Pancreas (tissue), 10 donors: Measurements from ENCODE around the gene ARFGEF3. TPM values are rescaled to one million over a fixed set of nuclear protein-coding genes. Genes with fewer than 3 reads are reported as not detected.
A peak's percentile ranks its signal among the peaks of the same experiment; 100 is the strongest.

Source experiments
- ATAC-seq, 4 donors: fragments of 200-7000 bp; cut with Tn5 transposase; one replicate each; pipeline versions ENCODE4 v1.8.0 to v1.9.1; 2020; ENCODE audit warnings: mild to moderate bottlenecking in 4 of 4, moderate library complexity in 4 of 4
- DNase-seq, 6 donors: peaks; one replicate each; pipeline ENCODE4 v3.0.0-alpha.2; 2020
- FAIRE-seq: peaks from 2 replicates; lab custom pipeline; 2012; peaks lifted over from hg19 to GRCh38; lab: Jason Lieb, UNC
- H3K27ac ChIP-seq, 4 donors: fragments of 200-600 bp; sonication (generic); 1 replicate in 3 of 4; 2 replicates in 1 of 4; pipeline versions ENCODE4 v1.5.0 to v1.8.0; 2020
- H3K27me3 ChIP-seq, 4 donors: fragments of 200-600 bp; one replicate each; pipeline ENCODE4 v1.8.0; 2021
- H3K36me3 ChIP-seq, 3 donors: fragments of 200-600 bp; sonication (generic) in 1 of 3; one replicate each; pipeline versions ENCODE4 v1.5.0 to v1.8.0; 2020 to 2021
- H3K4me1 ChIP-seq, 3 donors: fragments of 200-600 bp; one replicate each; pipeline ENCODE4 v1.8.0; 2021
- H3K4me3 ChIP-seq, 4 donors: fragments of 200-600 bp; sonication (generic) in 2 of 4; one replicate each; pipeline versions ENCODE4 v1.5.0 to v1.8.0; 2020 to 2021
- H3K9me3 ChIP-seq, 4 donors: fragments of 200-600 bp; one replicate each; pipeline ENCODE4 v1.8.0; 2021
- WGBS, 2 donors: extraction: QIAGEN DNeasy Blood & Tissue Kit; methylation state at CpG; one replicate each; pipeline ENCODE4 v1.1.7; 2013; 5-methylcytosine and 5-hydroxymethylcytosine counted together
- intact Hi-C, 3 donors: fragments of 100-400 bp; cut with DNase I; formaldehyde crosslinking; loops; one replicate each; pipeline versions ENCODE4 v1.11.1 to v1.14.2; 2022
- polyA plus RNA-seq, 2 donors: library from polyadenylated mRNA; stranded (reverse); fragments of 200-250 nt; gene quantifications; one replicate each; pipeline ENCODE4 v1.2.3, GENCODE V29; 2013
- total RNA-seq, 6 donors: library from RNA; stranded (reverse); fragmentation: NEBNext Ultra II Directional in 4 of 6; extraction: Animal tissue kit (Norgen Biotek cat#: 25700) in 4 of 6; gene quantifications; one replicate each; pipeline versions ENCODE4 v1.2.1 to v1.2.4, GENCODE V29; 2021 to 2023
- TF ChIP-seq, protein P1 (sequence below), 4 donors: fragments of 200-600 bp; sonication (generic) in 3 of 4; IDR thresholded peaks; one replicate each; pipeline versions ENCODE4 v1.5.0 to v1.8.0; 2021; ENCODE audit warnings: antibody characterized with exemption in 4 of 4
- donor health status: healthy with polysubstance abuse.
- donor health status: DM: no; HTN: no; CAD: no; lungs with moderate emphysema.
- donor health status: DM: no; HTN: no; CAD: no.
- donor health status: control.
- donor health status: control.
- donor health status: Bipolar disorder and iron deficiency.
- donor health status: DM: yes; HTN: yes; CAD: no.
- donor health status: DM: no; HTN: no; CAD: no.
- donor health status: DM: no; HTN: no; CAD: no.
- donor health status: DM: yes; HTN: yes; CAD: no.

The ARFGEF3 gene
- total and polyA plus RNA-seq, 8 donors: 4.8 to 19.0 (median 15.7) TPM

DNA sequence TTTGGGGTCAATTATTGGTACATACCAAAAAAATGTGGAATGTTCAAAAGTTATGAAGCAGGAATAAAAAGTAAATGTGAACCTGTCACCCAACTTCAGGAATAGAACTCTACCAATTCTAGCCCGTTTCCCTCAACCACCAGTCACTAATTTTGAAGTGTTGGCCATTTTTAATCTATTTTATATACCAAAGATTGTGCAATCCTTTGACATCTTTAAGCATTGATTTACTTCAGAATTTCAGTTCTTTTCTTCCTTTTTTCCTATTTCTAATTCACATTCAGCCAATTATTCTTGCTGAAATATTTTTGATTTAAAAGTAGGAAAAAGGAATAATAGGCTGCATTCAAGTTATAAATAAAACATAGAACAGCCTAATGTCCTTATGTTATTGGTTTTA is 169.0 kb downstream of the ARFGEF3 start:
- no peak for ATAC-seq
- TF ChIP-seq, protein P1, sequence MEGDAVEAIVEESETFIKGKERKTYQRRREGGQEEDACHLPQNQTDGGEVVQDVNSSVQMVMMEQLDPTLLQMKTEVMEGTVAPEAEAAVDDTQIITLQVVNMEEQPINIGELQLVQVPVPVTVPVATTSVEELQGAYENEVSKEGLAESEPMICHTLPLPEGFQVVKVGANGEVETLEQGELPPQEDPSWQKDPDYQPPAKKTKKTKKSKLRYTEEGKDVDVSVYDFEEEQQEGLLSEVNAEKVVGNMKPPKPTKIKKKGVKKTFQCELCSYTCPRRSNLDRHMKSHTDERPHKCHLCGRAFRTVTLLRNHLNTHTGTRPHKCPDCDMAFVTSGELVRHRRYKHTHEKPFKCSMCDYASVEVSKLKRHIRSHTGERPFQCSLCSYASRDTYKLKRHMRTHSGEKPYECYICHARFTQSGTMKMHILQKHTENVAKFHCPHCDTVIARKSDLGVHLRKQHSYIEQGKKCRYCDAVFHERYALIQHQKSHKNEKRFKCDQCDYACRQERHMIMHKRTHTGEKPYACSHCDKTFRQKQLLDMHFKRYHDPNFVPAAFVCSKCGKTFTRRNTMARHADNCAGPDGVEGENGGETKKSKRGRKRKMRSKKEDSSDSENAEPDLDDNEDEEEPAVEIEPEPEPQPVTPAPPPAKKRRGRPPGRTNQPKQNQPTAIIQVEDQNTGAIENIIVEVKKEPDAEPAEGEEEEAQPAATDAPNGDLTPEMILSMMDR (IDR thresholded peaks at IDR 0.05): no peak

DNA sequence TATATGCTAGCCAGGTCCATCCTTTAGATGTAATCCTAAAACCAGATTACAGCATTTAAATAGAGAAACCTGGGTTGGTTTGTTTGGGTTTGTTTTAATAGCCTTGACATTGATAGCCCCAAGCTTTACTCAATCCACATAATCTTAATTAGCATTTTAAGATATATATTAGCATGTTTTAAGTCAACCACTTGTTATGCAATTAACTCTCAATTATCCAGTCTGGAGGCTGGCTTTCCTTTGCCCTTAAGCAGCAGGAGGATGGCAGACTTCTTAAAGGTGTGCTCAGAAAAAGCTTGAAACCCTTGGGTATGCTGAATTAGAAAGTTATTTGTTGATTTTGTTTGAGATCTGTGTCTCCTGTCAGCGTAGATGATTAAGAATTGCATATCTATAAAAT is 169.7 kb downstream of the ARFGEF3 start:
- FAIRE-seq (no peak), DNase-seq (no peak), ATAC-seq (no peak)
- H3K36me3 ChIP-seq: peaks cover 0 to 28% (median 3%) of the 10 kb centered on the region in 3 donors
- H3K27me3 ChIP-seq: no peaks in the 10 kb centered on the region
- H3K4me3 ChIP-seq: no peak overlapping the region
- intact Hi-C loops: no loop called here
- no peak overlapping the region for H3K27ac ChIP-seq
- WGBS, 2 donors: 74 to 78% methylated on average over 1 of the region's 1 CpG
- TF ChIP-seq, protein P1 (IDR thresholded peaks at IDR 0.05): no peak
- H3K4me1 ChIP-seq: no peaks in the 10 kb centered on the region
- H3K9me3 ChIP-seq: no peaks in the 10 kb centered on the region

More for the DNA sequence above, 169.0 kb downstream of the ARFGEF3 start:
- intact Hi-C loops: no loop called here
- no peak overlapping the region for H3K27ac ChIP-seq
- H3K9me3 ChIP-seq: no peaks in the 10 kb centered on the region
- 95 to 97% methylated on average over 1 of the region's 1 CpG for whole genome bisulfite sequencing, 2 donors
- no peak for DNase-seq
- H3K4me3 ChIP-seq: no peak overlapping the region
- H3K27me3 ChIP-seq: no peaks in the 10 kb centered on the region
- no peaks in the 10 kb centered on the region for H3K4me1 ChIP-seq
- FAIRE-seq: no peak
- H3K36me3 ChIP-seq: peaks cover 0 to 23% (median 3%) of the 10 kb centered on the region in 3 donors

DNA sequence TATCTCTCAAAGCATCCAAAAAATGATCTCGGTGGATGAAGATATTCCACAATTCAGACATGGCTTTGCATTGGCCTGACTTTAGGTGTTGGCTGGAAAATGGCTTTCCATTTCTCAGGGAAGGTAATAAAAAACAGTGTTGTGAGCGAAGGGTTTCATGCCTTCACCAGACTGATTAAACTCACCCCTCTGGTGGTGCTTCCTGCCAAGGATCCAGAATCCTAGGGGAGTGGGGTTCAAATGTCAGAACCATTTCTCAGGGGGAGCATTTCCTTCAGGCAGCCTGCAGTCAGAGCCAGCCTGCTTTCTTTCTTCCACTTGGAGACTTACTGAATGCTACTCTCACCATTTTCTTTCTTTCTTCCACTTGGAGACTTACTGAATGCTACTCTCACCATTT is 170.2 kb downstream of the ARFGEF3 start:
- Histone ChIP-seq H3K36me3 (peaks cover 0 to 33% (median 3%) of the 10 kb centered on the region in 3 donors), H3K27me3 (no peaks in the 10 kb centered on the region), H3K4me1 (no peaks in the 10 kb centered on the region), H3K27ac (no peak overlapping the region), H3K4me3 (no peak overlapping the region), H3K9me3 (no peaks in the 10 kb centered on the region)
- ATAC-seq (no peak), DNase-seq (no peak), FAIRE-seq (no peak)
- TF ChIP-seq, protein P1 (IDR thresholded peaks at IDR 0.05): no peak
- intact Hi-C loops: no loop called here
- 75 to 79% methylated on average over 2 of the region's 2 CpGs for WGBS, 2 donors

DNA sequence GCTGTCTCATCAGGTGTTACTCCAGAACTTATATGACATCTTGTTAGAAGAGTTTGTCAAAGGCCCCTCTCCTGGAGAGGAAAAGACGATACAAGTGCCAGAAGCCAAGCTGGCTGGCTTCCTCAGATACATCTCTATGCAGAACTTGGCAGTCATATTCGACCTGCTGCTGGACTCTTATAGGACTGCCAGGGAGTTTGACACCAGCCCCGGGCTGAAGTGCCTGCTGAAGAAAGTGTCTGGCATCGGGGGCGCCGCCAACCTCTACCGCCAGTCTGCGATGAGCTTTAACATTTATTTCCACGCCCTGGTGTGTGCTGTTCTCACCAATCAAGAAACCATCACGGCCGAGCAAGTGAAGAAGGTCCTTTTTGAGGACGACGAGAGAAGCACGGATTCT is 172.3 kb downstream of the ARFGEF3 start:
- Histone ChIP-seq H3K4me3 (no peak overlapping the region), H3K4me1 (no peaks in the 10 kb centered on the region), H3K9me3 (no peaks in the 10 kb centered on the region), H3K27me3 (no peaks in the 10 kb centered on the region), H3K27ac (no peak overlapping the region), H3K36me3 (peaks cover 0 to 29% (median 3%) of the 10 kb centered on the region in 3 donors)
- TF ChIP-seq, protein P1 (IDR thresholded peaks at IDR 0.05): no peak
- no peak for ATAC-seq
- DNase-seq: no peak
- no peak for FAIRE-seq
- 90 to 91% methylated on average over 14 of the region's 14 CpGs for WGBS, 2 donors
- intact Hi-C loops: no loop called here

DNA sequence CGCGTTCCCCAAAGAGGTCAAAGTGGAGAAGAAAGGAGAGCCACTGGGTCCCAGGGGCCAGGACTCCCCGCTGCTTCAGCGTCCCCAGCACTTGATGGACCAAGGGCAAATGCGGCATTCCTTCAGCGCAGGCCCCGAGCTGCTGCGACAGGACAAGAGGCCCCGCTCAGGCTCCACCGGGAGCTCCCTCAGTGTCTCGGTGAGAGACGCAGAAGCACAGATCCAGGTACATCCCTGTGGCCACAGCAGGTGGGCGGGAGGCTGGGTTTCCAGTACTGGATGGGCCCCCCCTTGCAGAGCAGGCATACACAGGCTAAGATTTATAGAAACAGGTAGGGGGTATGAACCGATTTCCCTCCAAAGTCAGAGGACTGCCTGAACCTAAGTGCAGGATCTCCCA is 173.2 kb downstream of the ARFGEF3 start:
- intact Hi-C loops: no loop called here

More for the DNA sequence above, 173.2 kb downstream of the ARFGEF3 start:
- DNase-seq (peak in 1 of 6 donors; percentile 41), ATAC-seq (no peak), FAIRE-seq (no peak)
- no peaks in the 10 kb centered on the region for H3K27me3 ChIP-seq
- WGBS, 2 donors: 97% methylated on average over 14 of the region's 14 CpGs
- H3K4me1 ChIP-seq: no peaks in the 10 kb centered on the region
- H3K4me3 ChIP-seq: no peak overlapping the region
- no peaks in the 10 kb centered on the region for H3K9me3 ChIP-seq
- TF ChIP-seq, protein P1 (IDR thresholded peaks at IDR 0.05): no peak
- no peak overlapping the region for H3K27ac ChIP-seq
- peaks cover 0 to 24% (median 3%) of the 10 kb centered on the region in 3 donors for H3K36me3 ChIP-seq
